OCI-LY3 (cell line): Measurements from ENCODE around the gene NAB1.

Experiments used
- H2AFZ ChIP-seq: fragments of 200-600, 300-600 bp; shearing (Covaris generic); 2 replicates; pipeline ENCODE4 v1.6.0; 2014; ENCODE audit warnings: antibody characterized with exemption, low read depth, low read length
- H3K27ac ChIP-seq: fragments of 200-600, 300-600 bp; sonication (generic); 2 replicates; pipeline ENCODE4 v1.5.1; 2014; ENCODE audit warnings: mild to moderate bottlenecking, low read length, moderate library complexity, mixed read lengths
- H3K27me3 ChIP-seq: fragments of 200-600, 300-600 bp; sonication (generic); 2 replicates; pipeline ENCODE4 v1.6.1; 2014; ENCODE audit warnings: low read depth, low read length, mixed read lengths
- H3K36me3 ChIP-seq: fragments of 200-600, 300-600 bp; sonication (generic); replicated peaks from 2 replicates; pipeline ENCODE3; 2014; ENCODE audit warnings: low read depth, low read length, mixed read lengths
- H3K4me1 ChIP-seq: fragments of 300-600, 200-600 bp; sonication (generic); 2 replicates; pipeline ENCODE4 v1.6.1; 2014; ENCODE audit warnings: low read length, mixed read lengths
- H3K4me2 ChIP-seq: fragments of 200-600, 300-600 bp; sonication (generic); 2 replicates; pipeline ENCODE4 v1.6.1; 2014; ENCODE audit warnings: low read length, mixed read lengths
- H3K4me3 ChIP-seq: fragments of 300-600, 200-600 bp; sonication (generic); 2 replicates; pipeline ENCODE4 v1.5.1; 2014; ENCODE audit warnings: antibody characterized with exemption, mild to moderate bottlenecking, low read length, moderate library complexity
- H3K79me2 ChIP-seq: fragments of 300-600, 200-600 bp; shearing (Covaris generic); 2 replicates; pipeline ENCODE4 v1.6.1; 2014; ENCODE audit warnings: mild to moderate bottlenecking, low read length, mixed read lengths
- H3K9ac ChIP-seq: fragments of 300-600, 200-600 bp; shearing (Covaris generic); 2 replicates; pipeline ENCODE4 v1.6.0; 2014; ENCODE audit warnings: mild to moderate bottlenecking, low read length, moderate library complexity
- H3K9me3 ChIP-seq: fragments of 200-600, 300-600 bp; shearing (Covaris generic); 2 replicates; pipeline ENCODE4 v1.6.1; 2014; ENCODE audit warnings: low read length, mixed read lengths; ENCODE audit not compliant: insufficient read depth
- H4K20me1 ChIP-seq: fragments of 200-600, 300-600 bp; sonication (generic); 2 replicates; pipeline ENCODE4 v1.6.1; 2016; ENCODE audit warnings: low read length, mixed read lengths; ENCODE audit not compliant: insufficient read depth
- EZH2phosphoT487 ChIP-seq: fragments of 200-600 bp; shearing (Covaris generic); IDR thresholded peaks from 2 replicates; pipeline ENCODE4 v1.6.1; 2018; ENCODE audit warnings: antibody characterized with exemption, mixed run types, low read depth
- TF ChIP-seq, protein P1 (sequence below): fragments of 200-600, 300-600 bp; sonication (generic); IDR thresholded peaks from 2 replicates; pipeline ENCODE4 v1.5.1; 2014; ENCODE audit warnings: antibody characterized with exemption, low read length, low read depth

Gene NAB1

DNA sequence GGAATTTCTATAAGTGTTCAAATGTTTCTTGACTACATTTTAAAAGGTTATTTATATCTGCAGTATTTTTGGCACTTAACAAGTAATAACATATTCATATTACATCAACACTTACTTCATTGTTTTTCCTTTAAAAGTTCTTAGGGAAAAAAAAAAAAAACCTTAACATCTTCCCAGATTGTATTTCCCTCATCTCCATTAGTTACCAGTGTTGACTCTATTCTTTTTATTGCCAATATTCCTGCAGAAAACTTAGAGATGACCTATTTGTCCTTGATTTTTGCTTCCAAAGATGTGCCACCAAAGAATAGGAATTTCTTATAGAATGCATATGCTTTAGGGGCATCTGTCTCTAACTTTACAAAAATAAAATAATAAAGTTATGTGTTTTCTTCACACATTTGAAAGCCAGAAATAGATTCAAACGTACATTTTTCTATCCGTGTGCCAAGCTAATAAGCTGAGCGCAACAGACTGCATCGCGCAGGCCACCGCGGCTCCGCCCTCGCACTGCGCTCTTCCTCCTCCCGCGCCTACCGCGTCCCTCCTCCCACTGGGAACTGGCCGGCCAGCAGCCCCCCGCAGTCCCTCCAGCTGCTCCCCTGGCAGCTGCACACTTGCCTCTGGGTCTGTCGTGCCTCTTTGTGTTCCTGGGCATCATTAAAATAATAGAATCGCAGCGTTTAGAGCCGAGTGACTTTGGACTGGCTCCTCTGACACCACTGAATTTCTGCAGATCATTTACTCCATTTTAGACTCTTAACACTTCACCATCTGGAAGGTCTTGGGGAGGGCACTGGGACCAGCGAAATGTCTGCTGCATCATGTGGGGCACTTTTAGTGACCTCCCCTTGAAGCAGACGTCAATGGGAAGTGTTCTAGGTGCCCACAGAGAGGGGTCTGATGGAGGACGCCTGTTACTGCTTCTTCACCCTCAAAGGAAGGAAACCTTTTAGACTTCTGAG lies 21.2 kb upstream of the NAB1 start:
- Histone ChIP-seq H3K4me1 (peaks cover 13% of the 10 kb centered on the region), H3K9ac (peak overlapping the region; percentile 54), H2AFZ (peak overlapping the region; percentile 87), H3K36me3 (no peaks in the 10 kb centered on the region), H3K4me3 (peak overlapping the region; percentile 79), H3K9me3 (0 out of 2 replicates have a peak, but pooled peaks cover 4% of the 10 kb centered on the region), H3K79me2 (no peaks in the 10 kb centered on the region), H3K4me2 (peak overlapping the region; percentile 81), H4K20me1 (no peaks in the 10 kb centered on the region), H3K27ac (no peak overlapping the region), H3K27me3 (no peaks in the 10 kb centered on the region)
- no peak for TF ChIP-seq EZH2phosphoT487
- TF ChIP-seq, protein P1, sequence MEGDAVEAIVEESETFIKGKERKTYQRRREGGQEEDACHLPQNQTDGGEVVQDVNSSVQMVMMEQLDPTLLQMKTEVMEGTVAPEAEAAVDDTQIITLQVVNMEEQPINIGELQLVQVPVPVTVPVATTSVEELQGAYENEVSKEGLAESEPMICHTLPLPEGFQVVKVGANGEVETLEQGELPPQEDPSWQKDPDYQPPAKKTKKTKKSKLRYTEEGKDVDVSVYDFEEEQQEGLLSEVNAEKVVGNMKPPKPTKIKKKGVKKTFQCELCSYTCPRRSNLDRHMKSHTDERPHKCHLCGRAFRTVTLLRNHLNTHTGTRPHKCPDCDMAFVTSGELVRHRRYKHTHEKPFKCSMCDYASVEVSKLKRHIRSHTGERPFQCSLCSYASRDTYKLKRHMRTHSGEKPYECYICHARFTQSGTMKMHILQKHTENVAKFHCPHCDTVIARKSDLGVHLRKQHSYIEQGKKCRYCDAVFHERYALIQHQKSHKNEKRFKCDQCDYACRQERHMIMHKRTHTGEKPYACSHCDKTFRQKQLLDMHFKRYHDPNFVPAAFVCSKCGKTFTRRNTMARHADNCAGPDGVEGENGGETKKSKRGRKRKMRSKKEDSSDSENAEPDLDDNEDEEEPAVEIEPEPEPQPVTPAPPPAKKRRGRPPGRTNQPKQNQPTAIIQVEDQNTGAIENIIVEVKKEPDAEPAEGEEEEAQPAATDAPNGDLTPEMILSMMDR, result no peak

DNA sequence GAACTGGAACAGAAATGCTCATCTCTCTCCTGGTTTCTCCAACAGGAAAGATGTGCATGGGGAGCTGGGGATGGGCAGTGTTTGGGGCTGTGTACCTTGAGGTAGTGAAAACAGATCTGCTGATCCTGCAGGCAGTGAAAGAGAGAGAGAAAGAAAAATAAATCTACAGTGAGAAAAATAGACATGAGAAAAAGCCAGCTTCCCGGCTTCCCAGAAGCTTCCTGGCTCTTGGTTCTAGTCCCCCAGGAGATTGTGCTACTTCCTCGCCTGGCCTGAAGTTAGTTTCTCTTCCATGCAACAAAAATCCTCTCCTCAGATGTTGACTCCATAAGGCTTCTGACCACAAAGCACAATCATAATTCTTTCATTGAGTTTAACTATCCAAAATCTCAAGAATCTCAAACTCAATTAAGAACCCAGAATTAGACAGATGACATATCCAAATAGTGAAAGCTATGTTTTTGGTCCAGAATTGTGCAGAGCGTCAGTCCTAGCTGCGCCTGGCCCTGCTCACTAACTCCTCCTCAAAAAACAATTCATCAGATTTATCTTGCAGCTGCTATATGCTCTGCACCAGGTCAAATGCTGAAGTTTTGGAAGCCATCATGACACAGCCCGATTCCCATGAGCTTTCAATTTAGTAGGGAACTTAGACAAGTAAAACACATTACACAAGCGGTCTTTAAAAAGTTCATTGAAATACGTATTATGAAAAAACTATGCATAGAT lies 20.1 kb upstream of the NAB1 start:
- H3K36me3 ChIP-seq, result no peaks in the 10 kb centered on the region
- H3K9ac ChIP-seq, result no peak overlapping the region
- peak overlapping the region; percentile 81 for H3K4me2 ChIP-seq
- H3K79me2 ChIP-seq, result no peaks in the 10 kb centered on the region
- 0 out of 2 replicates have a peak, but pooled peaks cover 4% of the 10 kb centered on the region for H3K9me3 ChIP-seq
- peaks cover 13% of the 10 kb centered on the region for H3K4me1 ChIP-seq
- H3K27me3 ChIP-seq, result no peaks in the 10 kb centered on the region
- H3K27ac ChIP-seq, result no peak overlapping the region
- H4K20me1 ChIP-seq, result no peaks in the 10 kb centered on the region
- TF ChIP-seq EZH2phosphoT487, result no peak
- TF ChIP-seq, protein P1, result no peak
- peak overlapping the region; percentile 79 for H3K4me3 ChIP-seq
- peak overlapping the region; percentile 87 for H2AFZ ChIP-seq

DNA sequence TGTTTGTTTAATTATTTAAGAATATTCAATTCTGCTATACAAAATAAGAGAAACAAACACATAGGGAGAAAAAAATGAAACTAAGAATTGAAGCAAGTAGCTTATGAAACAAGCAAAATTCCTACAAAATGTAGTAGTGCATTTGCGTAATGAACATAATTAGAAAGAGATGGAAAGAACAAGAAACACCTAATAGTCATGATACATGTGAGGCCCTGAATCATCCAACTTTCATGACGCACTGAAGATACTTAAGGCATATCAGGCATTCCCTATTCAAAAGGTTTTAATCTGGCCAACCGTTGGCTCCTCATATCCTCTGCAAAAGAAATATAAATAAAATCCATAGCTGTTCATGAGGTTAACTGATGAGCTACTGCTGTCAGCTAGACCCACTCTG lies 14.5 kb upstream of the NAB1 start:
- TF ChIP-seq EZH2phosphoT487, result no peak
- TF ChIP-seq, protein P1, result no peak
- Histone ChIP-seq H3K36me3 (no peaks in the 10 kb centered on the region), H3K27ac (no peak overlapping the region), H3K27me3 (no peaks in the 10 kb centered on the region), H3K9me3 (no peaks in the 10 kb centered on the region), H3K79me2 (no peaks in the 10 kb centered on the region), H3K9ac (no peak overlapping the region), H4K20me1 (no peaks in the 10 kb centered on the region), H3K4me2 (no peak overlapping the region), H3K4me3 (no peak overlapping the region), H2AFZ (no peak overlapping the region), H3K4me1 (peaks cover 20% of the 10 kb centered on the region)

DNA sequence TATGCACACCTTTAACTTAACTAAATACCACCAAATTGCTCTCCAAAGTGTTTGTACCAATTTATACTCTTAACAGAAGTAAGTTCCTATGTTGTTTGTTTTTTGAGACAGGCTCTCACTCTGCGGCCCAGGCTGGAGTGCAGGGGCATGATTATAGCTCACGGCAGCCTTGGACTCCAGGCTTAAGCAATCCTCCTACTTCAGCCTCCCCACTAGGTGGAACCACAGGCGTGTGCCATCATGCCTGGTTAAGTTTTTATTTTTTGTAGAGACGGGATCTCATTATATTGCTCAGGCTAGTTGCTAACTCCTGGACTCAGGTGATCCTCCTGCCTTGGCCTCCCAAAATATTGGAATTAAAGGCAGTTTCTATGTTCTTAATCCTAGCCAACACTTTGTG lies 13.1 kb upstream of the NAB1 start:
- H3K4me1 ChIP-seq, result peaks cover 20% of the 10 kb centered on the region
- H3K4me2 ChIP-seq, result peak overlapping the region; percentile 33
- no peaks in the 10 kb centered on the region for H3K9me3 ChIP-seq
- TF ChIP-seq EZH2phosphoT487, result no peak
- TF ChIP-seq, protein P1, result peak; percentile 46
- H3K27me3 ChIP-seq, result no peaks in the 10 kb centered on the region
- H3K79me2 ChIP-seq, result no peaks in the 10 kb centered on the region
- H4K20me1 ChIP-seq, result no peaks in the 10 kb centered on the region
- no peak overlapping the region for H2AFZ ChIP-seq
- no peak overlapping the region for H3K4me3 ChIP-seq
- H3K9ac ChIP-seq, result no peak overlapping the region
- no peaks in the 10 kb centered on the region for H3K36me3 ChIP-seq
- H3K27ac ChIP-seq, result no peak overlapping the region
